SKM-1 treated with dmso at 0.1 percent for 144 hours (cell line): ENCODE measurements around the gene SMIM14.
"Not testable (repeated sequence)": the region's sequence is repeated elsewhere in the genome, so short reads cannot be mapped to it uniquely, and the experiment has no call there.

Experiments
- DNase-seq: peaks from one replicate; lab custom pipeline; 2025; ENCODE audit not compliant: unreplicated experiment; lab: John Stamatoyannopoulos, UW

SMIM14 gene

GRCh38 chr4:39539089-39539611, 99.5 kb downstream of the SMIM14 start:
- no peak for DNase-seq

DNA sequence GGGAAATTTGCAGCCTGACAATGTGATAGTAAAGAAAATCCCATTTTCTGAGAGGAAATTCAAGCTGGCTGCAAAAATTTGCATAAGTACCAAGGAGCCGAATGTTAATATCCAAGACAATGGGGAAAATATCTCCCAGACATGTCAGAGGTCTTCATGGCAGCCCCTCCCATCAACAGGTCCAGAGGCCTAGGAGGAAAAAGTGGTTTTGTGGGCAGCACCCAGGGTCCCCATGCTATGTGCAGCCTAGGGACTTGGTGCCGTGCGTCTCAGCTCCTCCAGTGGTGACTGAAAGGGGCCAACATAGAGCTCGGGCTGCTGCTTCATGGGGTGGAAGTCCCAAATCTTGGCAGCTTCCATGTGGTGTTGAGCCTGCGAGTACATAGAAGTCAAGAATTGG, 105.1 kb downstream of the SMIM14 start:
- no peak for DNase-seq

- DNase-seq = not testable (repeated sequence)
These were observed 106.4 kb downstream of the SMIM14 start for GRCh38 chr4:39532237-39532636.

DNA sequence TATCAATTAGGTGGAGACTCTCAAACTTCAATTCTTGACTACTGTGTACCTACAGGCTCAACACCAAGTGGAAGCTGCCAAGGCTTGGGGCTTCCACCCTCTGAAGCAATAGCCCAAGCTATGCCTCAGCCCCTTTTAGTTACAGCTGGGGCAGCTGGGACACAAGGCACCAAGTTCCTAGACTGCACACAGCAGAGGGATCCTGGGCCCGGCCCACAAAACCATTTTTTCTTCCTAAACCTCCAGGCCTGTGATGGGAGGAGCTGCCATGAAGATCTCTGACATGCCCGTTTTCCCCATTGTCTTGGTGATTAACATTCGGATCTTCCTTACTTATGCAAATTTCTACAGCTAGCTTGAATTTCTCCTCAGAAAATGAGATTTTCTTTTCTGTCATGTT, 108.0 kb downstream of the SMIM14 start:
- no peak for DNase-seq

DNA sequence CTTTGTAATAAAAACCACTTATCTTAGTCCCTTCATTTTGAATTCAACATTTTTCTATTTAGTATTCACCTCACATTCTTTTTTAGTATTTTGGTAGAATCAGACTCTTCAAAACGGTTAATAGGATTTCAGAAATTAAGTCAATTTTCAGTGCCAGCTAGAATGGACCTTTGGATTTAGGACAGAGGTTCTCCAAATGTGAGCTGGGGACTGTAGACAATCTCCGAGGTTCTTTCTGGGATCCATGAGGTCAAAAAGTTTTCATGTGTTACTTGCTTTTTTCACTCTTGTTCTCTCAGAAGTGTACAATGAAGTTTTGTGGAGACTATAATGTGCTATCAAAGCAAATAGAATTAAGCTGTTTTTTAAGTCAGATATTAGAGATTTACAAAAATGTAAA, 109.1 kb downstream of the SMIM14 start:
- DNase-seq = no peak

GRCh38 chr4:39528061-39528465, 110.6 kb downstream of the SMIM14 start:
- no peak for DNase-seq

GRCh38 chr4:39527296-39528060, 111.2 kb downstream of the SMIM14 start, which contains the start of gene UGDH:
Gene UGDH (minus strand): TSS chr4:39527439. CDS start chr4:39521512, 5,927 bp downstream.
- DNase-seq = peak; percentile 97

DNA sequence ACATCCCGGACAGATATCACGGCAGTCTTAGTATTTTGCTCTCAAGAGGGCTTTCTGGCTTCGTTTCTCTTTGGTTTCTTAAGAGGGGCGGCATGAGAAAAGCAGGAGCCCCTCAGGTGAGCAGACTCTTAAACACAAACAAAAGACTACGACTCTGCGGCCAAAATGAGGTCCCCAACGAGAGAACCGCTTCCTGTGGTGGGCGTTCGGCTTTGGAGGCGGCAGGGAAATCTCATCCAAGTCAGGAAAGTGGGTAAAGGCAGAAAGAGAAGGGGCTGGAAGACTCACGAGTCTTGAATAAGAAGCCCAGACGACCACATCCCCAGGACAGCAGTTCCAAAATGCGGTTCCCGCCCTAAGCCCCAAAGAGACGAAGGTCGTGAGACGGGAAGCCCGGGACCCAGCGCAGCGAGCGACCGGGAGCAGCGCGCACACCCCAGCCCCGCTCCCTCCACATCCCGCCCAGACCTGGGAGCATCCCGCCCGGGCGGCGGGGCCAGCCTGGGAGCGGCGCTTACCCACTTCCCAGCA, 111.8 kb downstream of the SMIM14 start:
- no peak for DNase-seq

GRCh38 chr4:39525822-39526690, 112.6 kb downstream of the SMIM14 start:
- DNase-seq = no peak

GRCh38 chr4:39524161-39524957, 114.3 kb downstream of the SMIM14 start:
- DNase-seq = no peak

GRCh38 chr4:39522068-39522467, 116.6 kb downstream of the SMIM14 start:
- DNase-seq = no peak

GRCh38 chr4:39521253-39521919, 117.3 kb downstream of the SMIM14 start:
- no peak for DNase-seq

DNA sequence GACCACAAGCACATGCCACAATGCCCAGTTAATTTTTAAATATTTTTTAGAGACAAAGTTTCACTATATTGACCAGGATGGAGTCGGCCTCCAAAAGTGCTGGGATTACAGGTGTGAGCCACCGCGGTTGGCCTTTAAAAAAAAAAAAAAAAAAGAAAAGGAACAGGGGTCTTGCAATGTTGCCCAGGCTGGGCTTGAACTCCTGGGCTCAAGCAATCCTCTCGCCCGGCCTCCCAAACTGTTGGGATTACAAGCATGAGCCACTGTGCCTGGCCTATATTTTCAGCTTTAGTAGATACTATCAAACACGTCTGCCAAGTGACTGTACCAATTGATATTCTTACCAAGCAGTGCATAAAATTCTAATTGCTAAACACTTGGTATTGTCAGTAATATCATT, 120.2 kb downstream of the SMIM14 start:
- DNase-seq = no peak

GRCh38 chr4:39516407-39516966, 122.2 kb downstream of the SMIM14 start:
- no peak for DNase-seq

DNA sequence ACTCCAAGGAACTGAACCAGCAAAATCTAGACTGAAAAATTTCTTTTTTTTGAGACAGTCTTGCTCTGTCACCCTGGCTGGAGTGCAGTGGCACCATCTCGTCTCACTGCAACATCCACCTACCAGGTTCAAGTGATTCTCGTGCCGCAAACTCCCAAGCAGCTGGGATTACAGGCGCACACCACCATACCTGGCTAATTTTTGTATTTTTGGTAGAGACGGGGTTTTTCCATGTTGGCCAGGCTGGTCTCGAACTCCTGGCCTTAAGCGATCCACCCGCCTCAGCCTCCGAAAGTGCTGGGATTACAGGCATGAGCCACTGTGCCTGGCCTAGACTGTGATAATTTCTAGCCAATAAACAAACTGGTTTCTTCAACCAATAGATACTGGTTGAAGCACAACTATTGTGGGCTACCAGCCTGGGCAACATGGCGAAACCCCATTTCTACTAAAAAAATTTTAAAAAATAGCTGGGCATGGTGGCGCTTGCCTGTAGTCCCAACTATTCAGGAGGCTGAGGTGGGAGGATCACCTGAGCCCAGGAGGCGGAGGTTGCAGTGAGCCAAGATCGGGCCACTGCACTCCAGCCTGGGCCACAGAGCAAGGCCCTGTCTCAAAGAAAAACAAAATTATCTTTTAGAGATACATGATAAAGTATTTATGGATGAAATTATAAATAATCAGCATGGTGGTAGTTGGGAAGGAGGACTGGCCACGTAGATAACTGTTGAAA, 122.8 kb downstream of the SMIM14 start:
- not testable (repeated sequence) for DNase-seq

- no peak for DNase-seq
These were observed 123.7 kb downstream of the SMIM14 start for GRCh38 chr4:39514888-39515401.

DNA sequence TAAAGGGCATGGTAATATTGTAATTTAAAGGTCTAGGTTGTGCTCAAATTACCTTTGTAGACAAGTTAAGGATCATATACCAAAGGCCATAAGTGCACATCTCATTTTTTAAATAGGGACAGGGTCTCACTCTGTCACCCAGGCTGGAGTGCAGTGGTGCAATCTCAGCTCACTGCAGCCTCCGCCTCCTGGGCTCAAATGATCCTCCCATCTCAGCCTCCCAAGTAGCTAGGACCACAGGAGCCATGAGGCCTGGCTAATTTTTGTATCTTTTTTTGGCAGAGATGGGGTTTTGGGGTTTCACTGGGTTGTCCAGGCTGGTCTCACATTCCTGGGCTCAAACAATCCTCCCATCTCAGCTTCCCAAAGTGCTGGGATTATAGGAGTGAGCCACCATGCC, 124.4 kb downstream of the SMIM14 start:
- DNase-seq = not testable (repeated sequence)

GRCh38 chr4:39510348-39510929, 128.2 kb downstream of the SMIM14 start:
- DNase-seq = no peak

DNA sequence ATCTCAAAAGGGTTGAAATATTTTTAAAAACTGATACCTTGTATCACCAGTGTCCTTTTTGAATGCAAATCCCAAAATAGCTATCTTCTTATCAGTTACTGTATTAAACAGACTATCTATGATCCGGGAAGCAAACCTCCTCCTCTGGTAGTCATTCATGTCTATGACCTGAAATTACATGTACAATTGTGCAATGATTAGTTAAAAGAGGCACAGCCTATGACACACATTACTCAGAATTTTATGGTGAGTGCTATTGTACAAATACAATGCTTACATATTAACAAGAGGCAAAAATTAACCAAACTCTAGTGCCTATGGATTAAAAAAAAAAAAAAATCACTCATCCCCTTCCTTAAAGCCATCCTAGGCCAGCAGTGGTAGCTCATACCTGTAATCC, 133.1 kb downstream of the SMIM14 start:
- DNase-seq = no peak
